PC-9 (cell line): ENCODE measurements around the gene TRMT1. TPM values are rescaled to one million over a fixed set of nuclear protein-coding genes. Genes with fewer than 3 reads are reported as not detected.
A peak's percentile ranks its signal among the peaks of the same experiment; 100 is the strongest.

Source experiments
- BruUV-seq: library from RNA; stranded (reverse); fragments of 400-500 nt; replicated peaks from 2 replicates; lab custom pipeline; 2021; lab: Mats Ljungman, UMichigan
- CTCF ChIA-PET: fragments of 300-600 bp; sonication (Branson Sonifier 250); formaldehyde crosslinking; loops from one replicate; lab custom pipeline; 2022; ENCODE audit warnings: antibody characterized with exemption; lab: Charles Lee
- POLR2A ChIA-PET: fragments of 300-600 bp; sonication (Branson Sonifier 250); formaldehyde crosslinking; loops from one replicate; lab custom pipeline; 2022; ENCODE audit warnings: antibody characterized with exemption; ENCODE audit not compliant: unreplicated experiment; lab: Charles Lee
- DNase-seq, 2 experiments: peaks; one replicate each; pipeline versions ENCODE4 v3.0.0 to v3.0.0-alpha.2; 2015 to 2022; ENCODE audit warnings: mixed read lengths in 1 of 2
- H2AFZ ChIP-seq: fragments of 200-600 bp; sonication (generic); 2 replicates; pipeline ENCODE4 v1.8.1; 2017; ENCODE audit warnings: antibody characterized with exemption
- H3F3A ChIP-seq: fragments of 200-600 bp; sonication (generic); 2 replicates; pipeline ENCODE4 v1.8.1; 2017; ENCODE audit warnings: antibody characterized with exemption, mild to moderate bottlenecking, low read depth; ENCODE audit not compliant: insufficient read depth
- H3K27ac ChIP-seq: fragments of 200-600 bp; sonication (generic); 2 replicates; pipeline ENCODE4 v1.6.1; 2016; ENCODE audit warnings: mixed run types
- H3K27me3 ChIP-seq: fragments of 200-600 bp; sonication (generic); 2 replicates; pipeline ENCODE4 v1.6.1; 2016; ENCODE audit warnings: low read depth, mixed run types; ENCODE audit not compliant: insufficient read depth
- H3K36me3 ChIP-seq: fragments of 200-600 bp; sonication (generic); 2 replicates; pipeline ENCODE4 v1.6.1; 2016; ENCODE audit warnings: low read depth, mixed run types
- H3K4me1 ChIP-seq: fragments of 200-600 bp; sonication (generic); replicated peaks from 2 replicates; pipeline ENCODE4 v1.6.1; 2016; ENCODE audit warnings: mixed run types; ENCODE audit not compliant: insufficient read depth
- H3K4me2 ChIP-seq: fragments of 200-600 bp; sonication (generic); 2 replicates; pipeline ENCODE4 v1.6.1; 2017; ENCODE audit warnings: mixed run types
- H3K4me3 ChIP-seq: fragments of 200-600 bp; sonication (generic); 2 replicates; pipeline ENCODE4 v1.6.1; 2016; ENCODE audit warnings: mixed run types
- H3K79me2 ChIP-seq: fragments of 200-600 bp; sonication (generic); 2 replicates; pipeline ENCODE4 v1.6.1; 2017; ENCODE audit warnings: low read depth, mixed run types
- H3K9me2 ChIP-seq: fragments of 200-600 bp; sonication (generic); 2 replicates; pipeline ENCODE4 v1.8.1; 2017; ENCODE audit warnings: mild to moderate bottlenecking; ENCODE audit not compliant: insufficient read depth
- H3K9me3 ChIP-seq: fragments of 200-600 bp; sonication (generic); 2 replicates; pipeline ENCODE4 v1.8.1; 2016; ENCODE audit warnings: low read depth; ENCODE audit not compliant: insufficient read depth
- H4K20me1 ChIP-seq: fragments of 200-600 bp; sonication (generic); 2 replicates; pipeline ENCODE4 v1.8.1; 2017; ENCODE audit not compliant: insufficient read depth
- EZH2 ChIP-seq: fragments of 200-600 bp; sonication (generic); IDR thresholded peaks from 2 replicates; pipeline ENCODE4 v1.8.0; 2017; ENCODE audit warnings: antibody characterized with exemption, low read depth
- intact Hi-C: fragments of 100-400 bp; cut with micrococcal nuclease; formaldehyde crosslinking; loops from one replicate; pipeline ENCODE4 v1.10.0; 2022; ENCODE audit not compliant: unreplicated experiment
- total RNA-seq: library from RNA; stranded (reverse); gene quantifications from 2 replicates; pipeline ENCODE4 v1.2.3, GENCODE V29; 2021
- TF ChIP-seq, protein P1 (sequence below): fragments of 200-600 bp; sonication (generic); conservative IDR thresholded peaks from 2 replicates; pipeline ENCODE4 v1.6.1; 2017; ENCODE audit warnings: mixed run types, antibody characterized with exemption, mild to moderate bottlenecking, moderate library complexity

Gene TRMT1
- total RNA-seq, 1 experiment from 2014 or later: 44.1 TPM

DNA sequence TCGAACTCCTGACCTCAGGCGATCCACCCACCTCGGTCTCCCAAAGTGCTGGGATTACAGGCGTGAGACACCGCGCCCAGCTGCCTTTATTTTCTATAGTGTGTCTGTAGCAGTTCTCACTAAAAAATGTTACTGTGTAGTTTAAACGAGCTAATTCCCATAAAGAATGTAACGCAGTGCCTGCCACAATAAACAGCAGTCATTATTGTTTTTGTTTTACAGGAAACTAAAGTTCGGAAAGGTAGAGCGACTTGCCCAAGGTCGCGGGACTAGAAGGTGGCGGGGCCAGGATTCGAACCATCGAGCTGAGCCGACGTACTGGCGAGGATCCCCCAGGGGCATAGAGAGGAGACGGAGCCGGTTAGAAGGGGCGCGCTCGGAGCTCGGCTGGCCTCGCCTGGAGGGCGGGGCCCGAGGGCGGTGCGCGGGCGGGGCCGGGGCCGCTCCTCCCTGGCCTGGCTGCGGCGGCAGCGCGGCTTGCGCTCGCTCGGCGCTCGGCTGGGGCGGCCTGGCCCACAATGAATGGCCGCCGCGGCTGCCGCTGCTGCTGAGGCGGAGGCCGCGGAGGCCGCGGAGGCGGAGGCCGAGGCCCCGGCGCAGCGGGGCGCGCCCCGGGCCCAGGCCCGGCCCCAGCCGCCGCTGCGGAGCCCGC, 1.4 kb upstream of the TRMT1 start, which contains the start of gene NACC1:
NACC1 (plus strand) TSS at position 493 of the 652 bp plus-strand sequence. CDS start 16,944 bp downstream, outside the sequence.
- CTCF ChIA-PET: interaction anchor here (0.5 to 0.7 kb wide), 2 partner anchors 62 to 151 kb away, joined by 3 to 5 read pairs; no protein-coding TSS in a partner anchor
- peaks cover 24% of the 10 kb centered on the region; the same call in 1 of the 2 replicates for H3K36me3 ChIP-seq
- peak within 1 kb of the TSS; percentile 99 for H3K4me3 ChIP-seq
- H3K79me2 ChIP-seq: peaks cover 83% of the 10 kb centered on the region
- H3K9me3 ChIP-seq: no peaks in the 10 kb centered on the region
- POLR2A ChIA-PET: interaction anchor here (0.5 to 0.6 kb wide), 3 partner anchors 29 to 329 kb away, joined by 3 to 8 read pairs (median 4); no protein-coding TSS in a partner anchor
- no peaks in the 10 kb centered on the region for H3K27me3 ChIP-seq
- no peak for TF ChIP-seq EZH2
- TF ChIP-seq, protein P1, sequence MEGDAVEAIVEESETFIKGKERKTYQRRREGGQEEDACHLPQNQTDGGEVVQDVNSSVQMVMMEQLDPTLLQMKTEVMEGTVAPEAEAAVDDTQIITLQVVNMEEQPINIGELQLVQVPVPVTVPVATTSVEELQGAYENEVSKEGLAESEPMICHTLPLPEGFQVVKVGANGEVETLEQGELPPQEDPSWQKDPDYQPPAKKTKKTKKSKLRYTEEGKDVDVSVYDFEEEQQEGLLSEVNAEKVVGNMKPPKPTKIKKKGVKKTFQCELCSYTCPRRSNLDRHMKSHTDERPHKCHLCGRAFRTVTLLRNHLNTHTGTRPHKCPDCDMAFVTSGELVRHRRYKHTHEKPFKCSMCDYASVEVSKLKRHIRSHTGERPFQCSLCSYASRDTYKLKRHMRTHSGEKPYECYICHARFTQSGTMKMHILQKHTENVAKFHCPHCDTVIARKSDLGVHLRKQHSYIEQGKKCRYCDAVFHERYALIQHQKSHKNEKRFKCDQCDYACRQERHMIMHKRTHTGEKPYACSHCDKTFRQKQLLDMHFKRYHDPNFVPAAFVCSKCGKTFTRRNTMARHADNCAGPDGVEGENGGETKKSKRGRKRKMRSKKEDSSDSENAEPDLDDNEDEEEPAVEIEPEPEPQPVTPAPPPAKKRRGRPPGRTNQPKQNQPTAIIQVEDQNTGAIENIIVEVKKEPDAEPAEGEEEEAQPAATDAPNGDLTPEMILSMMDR: no peak
- H3K4me2 ChIP-seq: peak within 1 kb of the TSS; percentile 83
- DNase-seq: peak; percentile 72 to 92
- peak within 1 kb of the TSS; percentile 77 for H3K27ac ChIP-seq
- H3K9me2 ChIP-seq: no peaks in the 10 kb centered on the region
- H4K20me1 ChIP-seq: peaks cover 40% of the 10 kb centered on the region
- H2AFZ ChIP-seq: peak within 1 kb of the TSS; percentile 76
- peaks cover 23% of the 10 kb centered on the region; the same call in 1 of the 2 replicates for H3F3A ChIP-seq
- intact Hi-C loops: loop anchor here (1.0 to 10.0 kb wide), 2 partner anchors 33 to 147 kb away; no protein-coding TSS in a partner anchor
- no TSS peak for BruUV-seq
- H3K4me1 ChIP-seq: peaks cover 29% of the 10 kb centered on the region

DNA sequence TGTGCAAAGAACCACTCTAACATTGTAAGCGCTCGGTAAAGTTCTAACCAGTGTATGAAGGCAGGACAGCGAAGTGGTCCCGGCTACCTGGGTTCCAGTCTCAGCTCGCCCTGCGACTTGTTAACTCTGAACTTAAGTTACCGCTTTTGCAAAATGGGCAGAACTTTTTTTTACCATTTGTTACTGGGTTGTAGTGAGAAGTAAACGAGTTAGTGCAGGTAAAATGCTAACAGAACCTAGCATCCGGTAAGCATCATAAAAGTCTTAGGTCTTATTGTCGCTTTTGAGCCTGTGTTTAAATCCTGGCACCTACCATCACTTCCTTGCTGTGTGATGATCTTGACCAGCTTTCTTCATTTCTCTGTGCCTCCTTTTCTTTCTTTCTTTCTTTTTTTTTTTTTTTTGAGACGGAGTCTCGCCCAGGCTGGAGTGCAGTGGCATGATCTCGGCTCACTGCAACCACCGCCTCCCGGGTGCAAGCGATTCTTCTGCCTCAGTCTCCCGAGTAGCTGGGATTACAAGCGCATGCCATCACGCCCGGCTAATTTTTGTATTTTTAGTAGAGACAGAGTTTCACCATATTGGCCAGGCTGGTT, 734 bp upstream of the TRMT1 start:
- Histone ChIP-seq H3F3A (peaks cover 23% of the 10 kb centered on the region; the same call in 1 of the 2 replicates), H3K4me1 (peaks cover 29% of the 10 kb centered on the region), H2AFZ (peak overlapping the region; percentile 76), H3K27me3 (no peaks in the 10 kb centered on the region), H4K20me1 (peaks cover 34% of the 10 kb centered on the region), H3K9me2 (no peaks in the 10 kb centered on the region), H3K36me3 (peaks cover 24% of the 10 kb centered on the region; the same call in 1 of the 2 replicates), H3K9me3 (no peaks in the 10 kb centered on the region), H3K4me3 (peak overlapping the region; percentile 86), H3K79me2 (peaks cover 77% of the 10 kb centered on the region), H3K4me2 (peak overlapping the region; percentile 78), H3K27ac (peak overlapping the region; percentile 77)
- ChIA-PET CTCF (interaction anchor here (0.7 kb wide), 1 partner anchor 151 kb away, joined by 5 read pairs; no protein-coding TSS in a partner anchor), POLR2A (interaction anchor here (0.5 to 0.6 kb wide), 2 partner anchors 35 to 328 kb away, joined by 3 to 4 read pairs; no protein-coding TSS in a partner anchor)
- TF ChIP-seq EZH2: no peak
- TF ChIP-seq, protein P1: no peak
- intact Hi-C loops: loop anchor here (10.0 kb wide), 1 partner anchor 148 kb away; no protein-coding TSS in a partner anchor
- DNase-seq: peak in 1 of 2 experiments; percentile 46
- BruUV-seq: no TSS peak

DNA sequence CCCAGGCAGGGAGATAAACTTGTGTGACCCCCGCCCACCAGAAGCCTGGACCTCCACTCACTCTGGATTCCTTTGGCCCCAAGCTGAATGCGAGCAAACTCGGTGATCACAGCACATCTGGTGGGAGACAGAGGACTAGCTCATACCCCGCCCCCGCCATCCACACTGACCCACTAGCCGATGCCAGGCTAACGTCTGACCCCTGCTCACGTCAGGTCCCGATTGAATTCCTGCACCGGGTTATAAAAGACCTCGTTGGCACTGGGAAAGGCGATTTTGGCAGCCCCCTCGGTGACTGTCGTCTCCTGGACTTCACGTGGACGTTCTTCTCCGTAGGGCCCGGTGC, 631 bp downstream of the TRMT1 start:
- peak overlapping the region; percentile 78 for H3K4me2 ChIP-seq
- DNase-seq: no peak
- H3K27ac ChIP-seq: peak overlapping the region; percentile 77
- H3K27me3 ChIP-seq: no peaks in the 10 kb centered on the region
- no TSS peak for BruUV-seq
- peaks cover 29% of the 10 kb centered on the region for H3K4me1 ChIP-seq
- intact Hi-C loops: loop anchor here (10.0 kb wide), 1 partner anchor 149 kb away; no protein-coding TSS in a partner anchor
- TF ChIP-seq, protein P1: no peak
- no peak for TF ChIP-seq EZH2
- no peaks in the 10 kb centered on the region for H3K9me3 ChIP-seq
- H3K4me3 ChIP-seq: peak overlapping the region; percentile 86
- H4K20me1 ChIP-seq: peaks cover 20% of the 10 kb centered on the region
- peak overlapping the region; percentile 76 for H2AFZ ChIP-seq
- H3F3A ChIP-seq: peaks cover 23% of the 10 kb centered on the region; the same call in 1 of the 2 replicates
- no peaks in the 10 kb centered on the region for H3K9me2 ChIP-seq
- H3K36me3 ChIP-seq: peaks cover 24% of the 10 kb centered on the region; the same call in 1 of the 2 replicates
- ChIA-PET POLR2A (no interaction called here), CTCF (interaction anchor here (0.6 kb wide), 1 partner anchor 55 kb away, joined by 4 read pairs; no protein-coding TSS in a partner anchor)
- H3K79me2 ChIP-seq: peaks cover 63% of the 10 kb centered on the region
